ENCODE measurements around the gene CUL4B.
"Not testable (repeated sequence)": the region's sequence is repeated elsewhere in the genome, so short reads cannot be mapped to it uniquely, and the experiment has no call there.

- not testable (repeated sequence) for TF ChIP-seq POLR2A, CTCF (IDR thresholded peaks at IDR 0.05)
Measured at GRCh38 chrX:120490119-120490518, 70.6 kb downstream of the CUL4B start.
